Esophagus muscularis mucosa (tissue), 4 donors: ENCODE measurements around the gene CHRM4. TPM values are rescaled to one million over a fixed set of nuclear protein-coding genes. Genes with fewer than 3 reads are reported as not detected.

Source experiments
- DNase-seq: peaks from one replicate; pipeline ENCODE4 v3.0.0-alpha.2; 2017; ENCODE audit errors: extremely low spot score
- H3K27ac ChIP-seq, 4 donors: fragments of 200-600 bp; sonication (generic); replicated peaks in 1 of 4; 1 replicate in 3 of 4; 2 replicates in 1 of 4; pipeline ENCODE4 v1.5.1; 2016 to 2019; ENCODE audit warnings: mild to moderate bottlenecking in 1 of 4
- H3K27me3 ChIP-seq, 4 donors: fragments of 200-600 bp; sonication (generic); one replicate each; pipeline versions ENCODE4 v1.5.1 to v1.6.0; 2016 to 2019
- H3K36me3 ChIP-seq, 4 donors: fragments of 200-600 bp; sonication (generic); one replicate each; pipeline ENCODE4 v1.5.1; 2016 to 2019
- H3K4me1 ChIP-seq, 4 donors: fragments of 200-600 bp; sonication (generic); one replicate each; pipeline ENCODE4 v1.5.1; 2016 to 2019
- H3K4me3 ChIP-seq, 4 donors: fragments of 200-600 bp; sonication (generic); 1 replicate in 2 of 4; 2 replicates in 2 of 4; pipeline ENCODE4 v1.5.1; 2016 to 2019; ENCODE audit warnings: mild to moderate bottlenecking in 4 of 4, moderate library complexity in 1 of 4
- H3K9me3 ChIP-seq, 4 donors: fragments of 200-600 bp; sonication (generic); 1 replicate in 3 of 4; 2 replicates in 1 of 4; pipeline ENCODE4 v1.5.1; 2016 to 2019
- EP300 ChIP-seq: sonication (generic); formaldehyde crosslinking; IDR thresholded peaks from one replicate; pipeline ENCODE4 v1.6.1; 2017; ENCODE audit warnings: antibody characterized with exemption
- POLR2A ChIP-seq: fragments of 450-650 bp; IDR thresholded peaks from one replicate; pipeline ENCODE4 v1.6.1; 2017; ENCODE audit warnings: antibody characterized with exemption, moderate library complexity, mild to moderate bottlenecking, low read depth
- POLR2AphosphoS5 ChIP-seq, 2 donors: sonication (generic); formaldehyde crosslinking; IDR thresholded peaks; one replicate each; pipeline ENCODE4 v1.6.1; 2017; ENCODE audit warnings: antibody characterized with exemption in 2 of 2
- WGBS: methylation state at CpG from one replicate; pipeline ENCODE4 v1.1.5; 2018; 5-methylcytosine and 5-hydroxymethylcytosine counted together
- intact Hi-C: fragments of 100-400 bp; cut with DNase I; formaldehyde crosslinking; loops from one replicate; pipeline ENCODE4 v1.15.1; 2023
- total RNA-seq, 4 donors: library from RNA; depleted of rRNA; stranded (reverse); fragments of >200 nt; gene quantifications; one replicate each; pipeline versions ENCODE4 v1.1.0 to v1.2.1, GENCODE V29; 2016
- TF ChIP-seq, protein P1 (sequence below), 3 experiments: fragments of 200-600 bp in 2 of 3; fragments of 450-650 bp in 1 of 3; sonication (generic) in 2 of 3; IDR thresholded peaks; one replicate each; pipeline ENCODE4 v1.5.1; 2017 to 2019; ENCODE audit warnings: antibody characterized with exemption in 3 of 3, mild to moderate bottlenecking in 2 of 3, moderate library complexity in 1 of 3

The CHRM4 gene
- total RNA-seq, 4 donors from 2014 or later: 0.34 to 1.5 (median 1.0) TPM

DNA sequence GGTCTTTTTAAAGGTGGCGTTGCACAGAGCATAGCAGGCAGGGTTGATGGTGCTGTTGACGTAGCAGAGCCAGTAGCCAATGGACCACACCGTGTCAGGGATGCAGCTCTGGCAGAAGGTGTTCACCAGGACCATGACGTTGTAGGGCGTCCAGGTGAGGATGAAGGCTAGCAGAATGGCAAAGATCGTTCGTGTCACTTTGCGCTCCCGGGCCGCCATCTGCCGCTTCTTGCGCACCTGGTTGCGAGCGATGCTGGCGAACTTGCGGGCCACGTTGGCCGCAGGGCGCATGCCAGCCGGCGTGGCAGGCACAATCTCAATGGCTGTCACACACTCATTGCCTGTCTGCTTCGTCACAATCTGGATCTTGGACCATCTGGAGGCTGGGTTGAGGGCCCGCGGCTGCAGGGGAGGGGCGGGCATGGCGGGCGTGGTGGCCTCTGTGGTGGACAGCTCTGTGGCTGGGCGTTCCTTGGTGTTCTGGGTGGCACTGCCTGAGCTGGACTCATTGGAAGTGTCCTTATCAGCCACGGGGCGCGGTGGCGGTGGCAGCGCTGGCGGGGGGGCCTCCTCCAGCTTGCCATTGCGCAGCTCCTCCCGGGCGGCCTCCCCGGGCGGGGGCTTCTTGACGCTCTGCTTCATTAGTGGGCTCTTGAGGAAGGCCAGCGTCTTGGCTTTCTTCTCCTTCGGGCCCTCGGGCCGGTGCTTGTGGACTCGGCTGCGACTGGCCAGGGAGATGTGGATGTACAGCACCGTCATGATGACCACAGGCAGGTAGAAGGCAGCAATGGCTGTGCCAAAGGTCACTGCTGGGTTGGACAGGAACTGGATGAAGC is 6.2 kb downstream of the CHRM4 start:
- peaks cover 7 to 99% (median 43%) of the 10 kb centered on the region in 4 donors for H3K27me3 ChIP-seq
- no peaks in the 10 kb centered on the region for H3K36me3 ChIP-seq
- TF ChIP-seq POLR2A (no peak), EP300 (no peak)
- WGBS: 93% methylated on average over 34 of the region's 47 CpGs
- intact Hi-C loops: no loop called here
- H3K4me3 ChIP-seq: no peak overlapping the region
- peaks cover 27 to 43% (median 41%) of the 10 kb centered on the region in 4 donors for H3K4me1 ChIP-seq
- H3K27ac ChIP-seq: no peak overlapping the region
- no peak for DNase-seq
- no peaks in the 10 kb centered on the region for H3K9me3 ChIP-seq

DNA sequence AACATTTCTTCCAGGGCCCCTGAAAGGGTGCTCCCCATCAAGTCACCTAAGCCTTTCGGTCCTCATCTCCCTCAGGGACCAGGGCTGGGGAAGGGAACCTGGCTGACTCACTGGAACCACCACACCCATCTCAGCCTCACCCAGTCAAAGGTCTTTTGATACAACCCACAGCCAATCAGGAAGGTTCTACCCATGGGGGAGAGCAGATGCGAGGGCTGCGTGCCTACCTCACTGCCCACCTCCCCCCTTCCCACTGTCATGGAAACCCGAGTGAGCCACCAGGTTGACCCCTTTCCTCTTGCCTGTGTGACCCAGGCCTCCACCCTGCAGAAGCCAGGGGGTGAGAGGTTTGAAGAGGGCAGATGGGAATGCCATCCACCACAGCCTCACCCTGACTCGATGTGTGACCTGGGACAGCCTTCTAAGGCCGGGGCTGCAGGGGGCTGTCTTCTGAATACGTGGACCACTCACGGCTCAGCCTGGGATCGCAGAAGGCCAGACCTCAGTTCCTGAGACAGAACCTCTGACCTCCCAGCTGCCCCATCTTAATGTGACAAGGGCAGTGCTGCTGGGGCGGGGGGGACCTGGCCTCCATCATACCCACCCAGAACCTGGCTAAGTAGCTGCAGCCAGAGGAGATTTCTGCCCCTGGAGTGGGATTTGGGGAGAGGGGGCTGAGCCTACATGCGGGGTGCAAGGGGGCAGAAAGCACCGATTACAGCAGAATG is 7.4 kb downstream of the CHRM4 start:
- intact Hi-C loops: no loop called here

DNA sequence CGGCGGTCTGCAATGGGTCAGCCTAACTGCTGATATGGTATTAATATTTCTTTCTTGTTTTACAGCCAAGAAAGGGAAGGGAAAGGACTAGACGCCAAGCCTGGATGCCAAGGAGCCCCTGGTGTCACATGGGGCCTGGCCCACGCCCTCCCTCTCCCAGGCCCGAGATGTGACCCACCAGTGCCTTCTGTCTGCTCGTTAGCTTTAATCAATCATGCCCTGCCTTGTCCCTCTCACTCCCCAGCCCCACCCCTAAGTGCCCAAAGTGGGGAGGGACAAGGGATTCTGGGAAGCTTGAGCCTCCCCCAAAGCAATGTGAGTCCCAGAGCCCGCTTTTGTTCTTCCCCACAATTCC is 8.2 kb downstream of the CHRM4 start:
- WGBS: 87% methylated on average over 7 of the region's 7 CpGs
- Histone ChIP-seq H3K36me3 (peaks cover 0 to 2% (median under 1%) of the 10 kb centered on the region in 4 donors), H3K27me3 (peaks cover 0 to 79% (median 30%) of the 10 kb centered on the region in 4 donors), H3K4me1 (peaks cover 12 to 42% (median 35%) of the 10 kb centered on the region in 4 donors), H3K27ac (no peak overlapping the region), H3K9me3 (no peaks in the 10 kb centered on the region), H3K4me3 (no peak overlapping the region)
- no peak for TF ChIP-seq POLR2A
- no peak for TF ChIP-seq POLR2AphosphoS5 (IDR thresholded peaks at IDR 0.05)
- no peak for TF ChIP-seq EP300
- TF ChIP-seq, protein P1, sequence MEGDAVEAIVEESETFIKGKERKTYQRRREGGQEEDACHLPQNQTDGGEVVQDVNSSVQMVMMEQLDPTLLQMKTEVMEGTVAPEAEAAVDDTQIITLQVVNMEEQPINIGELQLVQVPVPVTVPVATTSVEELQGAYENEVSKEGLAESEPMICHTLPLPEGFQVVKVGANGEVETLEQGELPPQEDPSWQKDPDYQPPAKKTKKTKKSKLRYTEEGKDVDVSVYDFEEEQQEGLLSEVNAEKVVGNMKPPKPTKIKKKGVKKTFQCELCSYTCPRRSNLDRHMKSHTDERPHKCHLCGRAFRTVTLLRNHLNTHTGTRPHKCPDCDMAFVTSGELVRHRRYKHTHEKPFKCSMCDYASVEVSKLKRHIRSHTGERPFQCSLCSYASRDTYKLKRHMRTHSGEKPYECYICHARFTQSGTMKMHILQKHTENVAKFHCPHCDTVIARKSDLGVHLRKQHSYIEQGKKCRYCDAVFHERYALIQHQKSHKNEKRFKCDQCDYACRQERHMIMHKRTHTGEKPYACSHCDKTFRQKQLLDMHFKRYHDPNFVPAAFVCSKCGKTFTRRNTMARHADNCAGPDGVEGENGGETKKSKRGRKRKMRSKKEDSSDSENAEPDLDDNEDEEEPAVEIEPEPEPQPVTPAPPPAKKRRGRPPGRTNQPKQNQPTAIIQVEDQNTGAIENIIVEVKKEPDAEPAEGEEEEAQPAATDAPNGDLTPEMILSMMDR (IDR thresholded peaks at IDR 0.05): no peak
- intact Hi-C loops: no loop called here
- no peak for DNase-seq

More for the DNA sequence above, 7.4 kb downstream of the CHRM4 start:
- Histone ChIP-seq H3K4me1 (peaks cover 15 to 42% (median 37%) of the 10 kb centered on the region in 4 donors), H3K9me3 (no peaks in the 10 kb centered on the region), H3K27ac (no peak overlapping the region), H3K4me3 (no peak overlapping the region), H3K27me3 (peaks cover 0 to 87% (median 33%) of the 10 kb centered on the region in 4 donors), H3K36me3 (no peaks in the 10 kb centered on the region)
- 89% methylated on average over 10 of the region's 12 CpGs for WGBS
- no peak for DNase-seq
- TF ChIP-seq, protein P1 (IDR thresholded peaks at IDR 0.05): no peak
- TF ChIP-seq POLR2AphosphoS5 (IDR thresholded peaks at IDR 0.05) (no peak), EP300 (no peak), POLR2A (no peak)

DNA sequence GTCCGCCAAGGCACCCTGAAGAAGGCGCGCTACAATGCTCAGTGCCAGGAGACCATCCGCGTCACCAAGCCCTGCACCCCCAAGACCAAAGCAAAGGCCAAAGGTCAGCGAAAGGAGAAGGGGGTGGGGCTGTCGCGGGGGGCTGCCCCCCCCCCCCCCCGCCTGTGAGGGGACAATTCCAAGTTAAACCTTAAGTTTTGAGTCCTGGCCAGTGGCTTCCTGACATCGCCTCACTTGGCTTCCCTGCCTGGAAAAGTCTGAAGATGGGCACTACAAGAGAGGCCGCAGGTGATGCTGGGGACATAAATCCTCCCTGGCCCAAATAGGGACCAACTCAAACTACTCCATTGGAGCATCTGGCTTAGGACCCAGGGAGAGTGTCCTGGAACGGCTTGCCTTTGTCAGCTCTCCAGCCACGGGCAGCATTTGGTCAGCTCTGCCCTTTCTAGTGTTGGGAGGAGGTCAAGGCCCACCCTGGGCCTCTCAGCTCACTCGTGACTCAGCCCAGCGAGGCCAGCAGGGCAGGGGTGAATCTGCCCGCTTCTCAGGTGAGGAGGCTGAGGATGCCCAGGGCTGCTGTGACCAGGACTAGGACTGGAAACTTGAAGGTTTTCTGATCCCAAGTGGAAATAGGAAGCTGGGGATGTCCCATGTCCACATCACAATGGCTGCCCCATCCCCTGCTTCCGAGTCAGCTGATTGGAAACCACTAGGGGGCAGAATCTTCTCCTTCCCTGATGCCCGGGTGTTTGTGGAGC is 8.8 kb downstream of the CHRM4 start:
- Histone ChIP-seq H3K4me1 (peaks cover 12 to 42% (median 35%) of the 10 kb centered on the region in 4 donors), H3K27ac (no peak overlapping the region), H3K27me3 (peaks cover 0 to 74% (median 26%) of the 10 kb centered on the region in 4 donors), H3K36me3 (peaks cover 0 to 8% (median 6%) of the 10 kb centered on the region in 4 donors), H3K4me3 (peak overlapping the region in 3 of 4 donors; percentile 65 to 74 (median 66)), H3K9me3 (no peaks in the 10 kb centered on the region)
- intact Hi-C loops: no loop called here
- no peak for DNase-seq
- TF ChIP-seq POLR2AphosphoS5 (IDR thresholded peaks at IDR 0.05) (no peak), EP300 (no peak), POLR2A (no peak)
- TF ChIP-seq, protein P1 (IDR thresholded peaks at IDR 0.05): peak in 1 of 3 experiments; percentile 44
- WGBS: 51% methylated on average over 9 of the region's 18 CpGs
